Activated naive CD8-positive, alpha-beta T cell treated with anti-CD3 and anti-CD28 coated beads, Interleukin-2, amount 50 U/mL, for 16 hours (primary cell): ENCODE measurements around the gene SETD1A.

Source experiments
- DNase-seq: peaks from one replicate; pipeline ENCODE4 v3.0.0-alpha.2; 2020; ENCODE audit warnings: low read depth, low spot score

Gene SETD1A

GRCh38 chr16:30957456-30958174 is at the start of gene SETD1A:
Gene SETD1A, plus strand, starts transcription at chr16:30957754. Its CDS starts 978 bp downstream, at chr16:30958732.
- peak; percentile 93 for DNase-seq

- DNase-seq, result no peak
Observed at GRCh38 chr16:30910427-30911029, 47.0 kb upstream of the SETD1A start.

GRCh38 chr16:30912794-30913412 is 44.7 kb upstream of the SETD1A start:
- no peak for DNase-seq

GRCh38 chr16:30914830-30915229 is 42.7 kb upstream of the SETD1A start:
- DNase-seq, result no peak

- no peak for DNase-seq
Observed at GRCh38 chr16:30918614-30919013, 38.9 kb upstream of the SETD1A start.

- DNase-seq, result no peak
Observed at GRCh38 chr16:30920891-30921290, 36.7 kb upstream of the SETD1A start.

GRCh38 chr16:30921459-30921747 is 36.2 kb upstream of the SETD1A start:
- no peak for DNase-seq

- peak; percentile 77 for DNase-seq
Observed at GRCh38 chr16:30921748-30922419, 35.7 kb upstream of the SETD1A start.

GRCh38 chr16:30922420-30922959 is 35.1 kb upstream of the SETD1A start:
- peak; percentile 98 for DNase-seq

- DNase-seq, result peak; percentile 90
Observed at GRCh38 chr16:30922960-30923535, 34.5 kb upstream of the SETD1A start.

- DNase-seq, result no peak
Observed at GRCh38 chr16:30923554-30924075, 33.9 kb upstream of the SETD1A start, which contains the start of gene FBXL19. Gene FBXL19, plus strand, starts transcription at chr16:30923572. Its CDS starts 2,183 bp downstream, at chr16:30925755.

GRCh38 chr16:30924076-30924912 is 33.3 kb upstream of the SETD1A start:
- DNase-seq, result no peak

- no peak for DNase-seq
Observed at GRCh38 chr16:30924913-30925631, 32.5 kb upstream of the SETD1A start.

GRCh38 chr16:30925632-30925987 is 31.9 kb upstream of the SETD1A start:
- DNase-seq, result no peak

GRCh38 chr16:30925995-30926811 is 31.4 kb upstream of the SETD1A start:
- no peak for DNase-seq

GRCh38 chr16:30926937-30927788 is 30.4 kb upstream of the SETD1A start:
- DNase-seq, result no peak

GRCh38 chr16:30927789-30928378 is 29.7 kb upstream of the SETD1A start:
- no peak for DNase-seq

- DNase-seq, result no peak
Observed at GRCh38 chr16:30928390-30928789, 29.2 kb upstream of the SETD1A start.
